Stimulated activated CD8-positive, alpha-beta memory T cell treated with anti-CD3 and anti-CD28 coated beads, Interleukin-7, amount 100 ng/mL, for 4 hours (primary cell): ENCODE data around the gene HDAC3.
"Not testable (repeated sequence)": the region's sequence is repeated elsewhere in the genome, so short reads cannot be mapped to it uniquely, and the experiment has no call there.

Experiments
- DNase-seq, 2 donors: peaks; one replicate each; pipeline ENCODE4 v3.0.0-alpha.2; 2020; ENCODE audit warnings: low read depth in 2 of 2

HDAC3 gene

DNA sequence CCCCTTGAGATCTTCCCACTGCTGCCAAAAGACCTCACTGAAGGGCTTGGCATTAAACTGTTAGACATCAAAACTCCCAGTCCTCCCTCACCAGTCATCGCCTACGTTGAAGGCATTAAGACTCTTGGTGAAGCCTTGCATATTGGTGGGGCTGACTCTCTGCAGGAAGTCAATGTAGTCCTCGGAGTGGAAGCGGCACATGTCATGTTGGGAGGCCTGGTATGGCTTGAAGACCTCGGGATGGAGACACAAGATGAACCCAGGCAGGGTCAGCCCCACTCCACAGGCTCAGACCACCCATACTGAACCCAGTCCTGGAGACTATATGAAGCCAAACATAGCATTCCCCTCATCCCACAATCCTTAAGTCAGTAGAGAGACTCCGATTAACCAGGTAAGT lies 1.9 kb downstream of the HDAC3 start:
- no peak for DNase-seq

- no peak for DNase-seq
Measured at GRCh38 chr5:141633871-141634561, 2.6 kb downstream of the HDAC3 start.

DNA sequence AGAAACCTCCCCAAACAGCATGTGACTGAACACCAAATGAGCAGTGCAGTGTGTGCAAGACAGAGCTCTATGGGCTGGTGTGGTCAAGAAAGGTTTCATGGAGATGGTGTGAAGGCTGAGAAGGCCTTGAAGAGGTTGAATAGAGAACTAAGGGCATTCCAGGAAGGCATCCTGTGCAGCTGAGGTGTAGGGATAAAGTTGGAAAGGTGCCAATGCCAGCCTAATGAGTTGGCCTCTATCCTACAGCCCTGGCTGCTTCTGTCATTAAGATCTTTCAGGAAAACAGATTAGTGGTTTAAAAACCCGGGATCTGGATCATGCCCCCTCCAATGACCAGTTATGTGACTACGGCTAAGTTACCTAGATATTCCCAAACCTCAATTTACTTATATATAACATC lies 4.0 kb downstream of the HDAC3 start:
- DNase-seq, result no peak

DNA sequence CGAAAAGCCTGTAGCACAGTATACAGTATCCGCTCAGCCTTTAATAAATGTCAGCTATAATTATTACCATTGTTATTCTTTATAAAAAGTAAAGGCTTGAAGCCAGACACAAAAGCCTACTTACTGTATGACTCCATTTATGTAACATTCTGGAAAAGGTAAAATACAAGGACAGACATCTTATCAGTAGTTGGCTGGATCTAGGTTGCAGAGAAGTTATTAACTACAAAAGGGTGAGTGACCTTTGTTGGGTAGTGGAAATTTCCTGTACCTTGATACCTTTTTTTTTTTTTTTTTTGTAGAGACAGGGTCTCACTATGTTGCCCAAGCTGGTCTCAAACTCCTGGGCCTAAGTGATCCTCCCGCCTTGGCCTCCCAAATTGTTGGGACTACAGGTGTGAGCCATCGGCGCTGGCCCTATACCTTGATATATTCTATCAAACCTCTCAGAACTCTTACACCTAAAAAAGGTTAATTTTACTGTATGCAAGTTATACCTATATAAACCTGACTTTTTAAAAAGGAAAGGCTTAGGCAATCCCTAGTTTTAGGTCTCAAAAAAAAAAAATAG lies 6.0 kb downstream of the HDAC3 start:
- DNase-seq, result no peak

- no peak for DNase-seq
Measured at GRCh38 chr5:141628175-141628788, 8.4 kb downstream of the HDAC3 start.

DNA sequence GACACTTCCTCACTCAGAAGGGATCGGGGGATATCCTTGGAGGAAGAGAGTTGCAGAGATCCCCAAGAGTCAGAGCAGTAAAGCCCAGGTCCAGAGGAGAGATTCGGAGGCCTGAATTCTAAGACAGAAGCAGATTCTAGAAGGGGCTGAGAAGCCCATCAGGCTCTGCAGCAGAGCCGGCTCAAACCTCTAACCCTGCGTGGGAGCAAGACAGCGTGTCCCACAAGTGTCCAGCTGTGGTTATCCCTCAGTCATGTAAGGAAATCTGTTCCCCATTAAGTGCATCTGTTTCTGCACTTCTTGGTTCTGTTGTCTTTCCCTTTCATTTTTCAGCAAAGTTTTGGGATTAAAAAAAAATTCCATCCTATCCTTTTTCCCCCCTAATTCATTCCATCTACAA lies 13.0 kb downstream of the HDAC3 start:
- no peak for DNase-seq

DNA sequence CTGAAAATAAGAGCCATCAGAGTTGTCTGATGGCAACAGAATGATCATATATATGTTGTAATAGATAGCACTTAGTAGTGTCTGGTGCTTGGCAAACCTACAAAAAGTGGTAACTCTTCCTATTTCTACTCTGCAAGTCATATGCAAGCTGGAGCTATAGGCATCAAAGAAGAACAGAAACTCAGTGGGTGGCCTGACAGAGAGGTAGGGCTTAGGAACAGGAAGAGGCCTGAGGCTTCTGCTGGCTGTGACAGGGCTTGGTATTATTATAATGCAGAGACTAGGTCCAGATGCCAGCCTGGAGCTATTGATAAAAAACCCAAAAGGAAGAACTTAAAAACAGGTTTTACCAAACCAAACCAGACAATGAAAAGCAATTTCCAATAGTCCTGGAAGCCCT lies 13.5 kb downstream of the HDAC3 start:
- DNase-seq, result no peak

DNA sequence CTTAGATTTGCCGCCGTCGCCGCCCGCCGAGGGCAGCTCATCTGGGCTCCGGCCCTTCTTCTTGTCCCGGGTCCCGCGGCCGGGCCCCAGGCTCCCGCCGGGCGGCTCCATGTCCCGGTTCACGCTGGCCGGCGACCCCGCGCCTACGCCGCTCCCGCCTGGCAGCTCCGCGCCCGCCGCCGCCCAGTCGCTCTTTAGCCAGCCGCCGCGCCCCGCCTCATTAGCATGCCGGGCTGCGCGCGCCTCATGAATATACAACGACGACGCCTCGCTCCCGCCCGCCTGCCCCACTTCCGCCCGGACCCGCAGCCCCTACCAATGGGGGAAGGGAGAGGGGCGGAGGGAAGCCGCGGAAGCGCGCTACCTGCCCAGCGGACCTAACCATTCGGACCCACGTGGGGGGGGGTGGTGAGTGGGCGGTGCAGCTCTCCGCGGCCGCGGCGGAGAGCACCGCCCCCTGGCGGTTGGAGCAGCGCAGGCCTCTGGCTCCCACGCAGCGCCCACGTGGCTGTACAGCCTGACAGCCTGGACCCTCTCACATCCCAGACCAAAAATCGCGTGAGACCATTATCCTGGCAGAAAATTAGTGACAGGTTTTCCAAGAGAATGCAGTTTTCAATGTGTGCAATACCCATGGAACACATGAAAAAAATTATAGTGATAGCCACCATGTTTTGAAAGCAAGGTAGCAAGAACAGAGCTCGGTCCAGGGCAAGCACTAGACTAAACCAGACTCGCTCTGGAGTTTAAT lies 17.7 kb downstream of the HDAC3 start, which contains the start of gene DIAPH1:
Gene DIAPH1, minus strand, starts transcription at position 197 of the 751 bp plus-strand sequence. Its CDS starts 86 bp downstream, at position 111.
- peak; percentile 96 to 99 for DNase-seq

- peak; percentile 36 to 39 for DNase-seq
Measured at GRCh38 chr5:141618030-141618803, 18.4 kb downstream of the HDAC3 start.

- DNase-seq, result no peak
Measured at GRCh38 chr5:141617682-141618029, 19.0 kb downstream of the HDAC3 start.

- DNase-seq, result no peak
Measured at GRCh38 chr5:141617128-141617527, 19.5 kb downstream of the HDAC3 start.

DNA sequence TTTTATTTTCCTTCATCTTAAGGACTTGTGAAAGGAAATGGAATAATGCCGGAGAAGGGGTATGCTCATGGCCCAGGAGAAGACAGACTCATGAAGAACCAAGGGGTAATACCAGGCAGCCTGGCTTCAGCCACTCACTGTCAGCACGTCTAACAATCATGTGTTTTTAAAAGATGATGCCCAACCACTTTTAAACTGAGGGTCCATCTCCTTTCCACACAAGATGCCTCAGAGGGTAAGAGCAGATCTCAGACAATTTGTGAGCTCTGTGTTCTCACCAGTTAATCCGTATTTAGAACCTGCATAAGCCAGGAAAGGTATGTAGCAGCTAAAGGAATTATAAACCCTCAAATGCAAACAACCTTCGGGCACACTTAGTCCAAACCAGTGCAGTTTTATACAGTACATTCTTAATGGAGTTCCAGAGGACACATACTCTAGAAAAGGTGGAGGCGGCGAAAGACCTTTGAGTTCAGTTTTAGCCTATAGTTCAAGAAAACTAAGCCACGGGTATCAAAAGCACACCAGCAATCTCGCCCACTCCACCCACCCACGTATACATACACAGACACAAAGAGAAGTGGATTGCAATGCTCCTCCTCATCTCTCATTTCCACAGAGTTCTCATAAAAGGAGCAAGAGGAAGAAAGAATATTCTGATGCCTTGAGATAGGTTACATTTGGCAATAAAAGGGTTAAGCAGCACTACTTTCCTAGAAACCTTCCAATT lies 20.5 kb downstream of the HDAC3 start:
- peak; percentile 24 to 30 for DNase-seq

- DNase-seq, result no peak
Measured at GRCh38 chr5:141613344-141613743, 23.3 kb downstream of the HDAC3 start.

DNA sequence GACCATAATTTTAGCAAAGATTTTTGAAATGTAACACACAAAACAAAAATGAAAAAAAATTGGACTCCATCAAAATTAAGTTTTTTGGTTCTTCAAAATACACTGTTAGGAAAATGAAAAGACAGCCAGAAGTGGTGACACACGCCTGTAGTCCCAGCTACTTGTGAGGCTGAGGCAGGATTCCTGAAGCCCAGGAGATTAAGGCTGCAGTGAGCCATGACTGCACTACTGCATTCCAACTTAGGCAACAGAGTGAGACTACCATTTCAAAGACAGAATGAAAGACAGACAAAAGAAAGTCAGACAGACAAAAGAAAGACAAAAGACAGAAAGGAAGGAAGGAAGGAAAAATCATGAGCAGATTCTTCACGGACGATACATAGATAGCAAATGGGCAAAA lies 25.4 kb downstream of the HDAC3 start:
- no peak for DNase-seq

DNA sequence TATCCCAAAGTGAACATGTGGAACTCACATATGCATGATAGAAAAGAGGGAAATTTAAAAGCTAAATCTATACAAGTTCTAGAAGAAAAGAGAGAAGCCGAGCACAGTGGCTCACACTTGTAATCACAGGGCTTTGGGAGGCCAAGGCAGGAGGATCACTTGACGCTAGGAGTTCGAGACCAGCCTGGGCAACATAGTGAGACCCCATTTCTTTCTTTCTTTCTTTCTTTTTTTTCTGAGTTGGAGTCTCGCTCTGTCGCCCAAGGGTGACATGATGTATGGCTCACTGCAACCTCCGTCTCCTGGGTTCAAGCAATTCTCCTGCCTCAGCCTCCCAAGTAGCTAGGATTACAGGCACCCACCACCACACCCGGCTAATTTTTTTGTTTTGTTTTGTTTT lies 26.7 kb downstream of the HDAC3 start:
- not testable (repeated sequence) for DNase-seq

GRCh38 chr5:141609044-141609443 lies 27.6 kb downstream of the HDAC3 start:
- no peak for DNase-seq

DNA sequence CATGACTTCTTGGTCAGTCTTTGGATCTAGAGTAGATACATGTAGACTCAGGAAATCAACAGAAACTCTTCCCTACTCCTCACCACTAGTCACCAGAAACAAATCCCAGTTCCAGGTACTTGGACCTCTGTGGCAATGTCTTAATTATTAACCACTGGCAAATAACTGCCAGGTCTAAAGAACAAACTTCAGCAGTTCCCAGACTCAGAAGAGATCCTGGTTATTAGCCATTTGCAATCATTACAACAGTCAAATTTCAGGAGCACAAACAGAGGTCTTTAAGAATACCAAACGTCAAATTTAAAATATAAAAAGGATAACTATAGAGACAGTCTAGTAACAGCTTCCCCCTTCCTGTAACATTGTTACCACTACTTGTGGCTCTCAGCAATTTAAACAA lies 28.1 kb downstream of the HDAC3 start:
- DNase-seq, result no peak

DNA sequence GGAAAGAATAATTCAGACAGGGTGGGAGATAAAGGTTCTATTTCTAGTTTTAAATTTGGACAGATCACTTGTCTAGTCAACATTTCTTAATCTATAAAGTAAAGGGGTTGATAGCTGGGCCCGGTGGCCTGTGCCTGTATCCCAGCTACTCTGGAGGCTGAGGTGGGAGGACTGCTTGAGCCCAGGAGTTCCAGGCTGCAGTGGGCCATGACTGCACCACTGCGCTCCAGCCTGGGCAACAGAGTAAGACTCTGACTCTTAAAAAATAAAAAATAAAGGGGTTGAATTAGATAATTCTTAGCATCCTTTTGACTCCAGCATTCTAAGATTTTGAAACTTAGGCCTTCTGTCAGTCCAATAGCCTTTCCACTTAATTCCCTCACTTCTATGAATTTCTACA lies 28.6 kb downstream of the HDAC3 start:
- DNase-seq, result no peak

- peak; percentile 54 to 74 for DNase-seq
Measured at GRCh38 chr5:141605523-141606277, 30.9 kb downstream of the HDAC3 start.

DNA sequence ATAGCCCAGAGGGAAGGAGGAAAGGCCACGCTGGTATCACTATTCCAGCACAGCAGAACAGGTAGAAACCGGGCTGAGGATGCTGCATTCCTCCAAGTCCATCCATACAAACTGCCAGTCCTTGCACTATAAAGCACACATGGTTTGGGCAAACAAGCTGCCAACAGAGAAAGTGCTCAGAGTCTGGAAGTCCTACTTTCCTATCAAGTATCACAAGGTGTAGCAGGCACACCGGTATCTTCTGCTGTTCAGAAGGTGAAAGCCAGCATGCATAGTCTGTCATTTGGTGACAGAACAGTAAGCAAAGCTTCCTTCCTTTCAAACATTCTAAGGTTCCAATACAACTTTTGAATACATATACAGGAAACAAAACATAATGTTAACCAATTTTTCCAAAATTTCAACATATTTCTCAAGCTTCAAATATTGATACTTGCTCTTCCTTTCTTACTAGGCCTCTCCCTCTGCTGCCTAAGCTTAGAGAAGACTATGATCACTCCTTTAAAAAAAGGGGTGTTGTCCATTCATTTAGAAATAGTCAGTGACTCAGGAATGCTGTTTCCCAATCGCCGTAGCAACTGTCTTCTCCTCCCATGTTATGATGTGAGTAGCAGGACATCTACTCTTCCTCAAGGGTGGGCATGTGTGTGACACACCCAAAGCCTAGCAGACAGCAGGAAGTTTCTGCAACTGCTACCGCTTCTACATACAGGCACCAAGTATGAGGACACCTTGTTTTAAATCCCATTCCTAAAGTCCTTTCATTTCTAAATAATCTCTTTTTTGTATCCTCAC lies 32.5 kb downstream of the HDAC3 start:
- DNase-seq, result no peak
